ENCODE measurements around the gene RBM23.

DNA sequence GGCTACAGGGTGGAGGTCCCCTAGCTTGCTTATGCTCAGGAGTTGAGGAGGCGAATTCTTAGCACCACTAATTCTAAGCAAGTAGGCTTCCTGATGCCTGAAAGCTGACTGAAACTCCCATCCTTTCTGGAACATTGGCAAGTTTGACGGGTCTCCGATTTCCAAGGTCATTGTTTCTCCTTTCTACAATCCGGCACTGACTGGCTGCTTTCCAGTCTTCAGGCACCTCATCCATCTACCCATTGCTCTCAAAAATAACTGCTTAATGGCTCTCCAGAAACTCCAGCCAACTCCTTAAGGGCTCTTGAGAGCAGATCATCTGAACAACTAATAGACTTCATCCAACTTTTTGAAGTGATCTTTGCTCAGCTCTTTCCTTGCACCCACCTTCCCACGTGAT is 22.6 kb downstream of the RBM23 start:
- TF ChIP-seq CTCF (conservative IDR thresholded peaks at IDR 0.05; ENCODE audit: low read depth, low read length) (no peak), EZH2 (IDR thresholded peaks at IDR 0.05; ENCODE audit: low read length, unreplicated experiment) (no peak)

All from PC-3 (cell line).